Measurements from ENCODE around the gene RIPOR3. TPM values are rescaled to one million over a fixed set of nuclear protein-coding genes. Genes with fewer than 3 reads are reported as not detected.

RIPOR3 gene
- total and polyA plus RNA-seq, 9 of the 15 experiments (the other 6 are each of a cell fraction or from before 2014, with no cell fraction given), result 3.3 to 62.7 (median 21.4) TPM

DNA sequence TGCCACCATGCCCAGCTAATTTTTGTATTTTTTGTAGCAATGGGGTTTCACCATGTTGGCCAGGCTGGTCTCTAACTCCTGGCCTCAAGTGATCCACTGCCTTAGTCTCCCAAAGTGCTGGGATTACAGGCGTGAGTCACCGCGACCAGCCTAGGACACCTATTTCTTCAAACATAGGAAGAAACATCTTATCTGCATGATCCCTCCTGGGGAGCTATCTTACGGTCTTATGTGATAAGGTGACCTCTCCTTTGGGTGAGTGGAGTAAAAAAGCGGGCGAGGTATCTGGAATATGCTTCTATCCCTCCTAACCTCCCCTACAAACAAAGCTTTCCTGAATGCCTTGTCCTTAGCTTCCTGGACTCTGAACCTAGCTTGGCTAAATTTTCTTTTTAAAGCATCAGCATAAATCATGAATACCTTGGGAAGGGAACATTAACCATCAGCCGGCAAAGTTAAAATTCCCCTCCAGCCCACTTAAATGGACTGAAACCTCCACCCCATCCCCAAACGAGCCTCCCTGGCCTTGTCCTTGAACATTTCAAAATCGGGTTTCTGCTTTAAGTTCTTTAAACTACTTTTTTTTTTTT lies 24.5 kb downstream of the RIPOR3 start (continued):
- TF ChIP-seq, protein P1, sequence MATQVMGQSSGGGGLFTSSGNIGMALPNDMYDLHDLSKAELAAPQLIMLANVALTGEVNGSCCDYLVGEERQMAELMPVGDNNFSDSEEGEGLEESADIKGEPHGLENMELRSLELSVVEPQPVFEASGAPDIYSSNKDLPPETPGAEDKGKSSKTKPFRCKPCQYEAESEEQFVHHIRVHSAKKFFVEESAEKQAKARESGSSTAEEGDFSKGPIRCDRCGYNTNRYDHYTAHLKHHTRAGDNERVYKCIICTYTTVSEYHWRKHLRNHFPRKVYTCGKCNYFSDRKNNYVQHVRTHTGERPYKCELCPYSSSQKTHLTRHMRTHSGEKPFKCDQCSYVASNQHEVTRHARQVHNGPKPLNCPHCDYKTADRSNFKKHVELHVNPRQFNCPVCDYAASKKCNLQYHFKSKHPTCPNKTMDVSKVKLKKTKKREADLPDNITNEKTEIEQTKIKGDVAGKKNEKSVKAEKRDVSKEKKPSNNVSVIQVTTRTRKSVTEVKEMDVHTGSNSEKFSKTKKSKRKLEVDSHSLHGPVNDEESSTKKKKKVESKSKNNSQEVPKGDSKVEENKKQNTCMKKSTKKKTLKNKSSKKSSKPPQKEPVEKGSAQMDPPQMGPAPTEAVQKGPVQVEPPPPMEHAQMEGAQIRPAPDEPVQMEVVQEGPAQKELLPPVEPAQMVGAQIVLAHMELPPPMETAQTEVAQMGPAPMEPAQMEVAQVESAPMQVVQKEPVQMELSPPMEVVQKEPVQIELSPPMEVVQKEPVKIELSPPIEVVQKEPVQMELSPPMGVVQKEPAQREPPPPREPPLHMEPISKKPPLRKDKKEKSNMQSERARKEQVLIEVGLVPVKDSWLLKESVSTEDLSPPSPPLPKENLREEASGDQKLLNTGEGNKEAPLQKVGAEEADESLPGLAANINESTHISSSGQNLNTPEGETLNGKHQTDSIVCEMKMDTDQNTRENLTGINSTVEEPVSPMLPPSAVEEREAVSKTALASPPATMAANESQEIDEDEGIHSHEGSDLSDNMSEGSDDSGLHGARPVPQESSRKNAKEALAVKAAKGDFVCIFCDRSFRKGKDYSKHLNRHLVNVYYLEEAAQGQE (IDR thresholded peaks at IDR 0.05; ENCODE audit: borderline replicate concordance), result peak; percentile 22; the same call in 1 of the 2 replicates
- TF ChIP-seq, protein P1 (CRISPR knock-in tag; IDR thresholded peaks at IDR 0.05; ENCODE audit: low read depth), result no peak
- TF ChIP-seq BDP1 (IDR thresholded peaks at IDR 0.05; ENCODE audit: insufficient read depth, insufficient read length) (no peak), KHSRP (IDR thresholded peaks at IDR 0.05) (no peak), GTF2A2 (tag; IDR thresholded peaks at IDR 0.05) (no peak), SP1 (CRISPR knock-in tag; IDR thresholded peaks at IDR 0.05) (no peak), RCOR1 (IDR thresholded peaks at IDR 0.05; ENCODE audit: borderline replicate concordance in 1 of 2, low read depth in 2 of 2, low read length in 2 of 2) (peak in 1 of 2 experiments; percentile 29; a peak in 1 of 4 replicates), ZNF583 (CRISPR knock-in tag; IDR thresholded peaks at IDR 0.05) (no peak), POLR3A (IDR thresholded peaks at IDR 0.05; ENCODE audit: borderline replicate concordance, extremely low read depth, insufficient read depth, insufficient read length) (no peak), SAFB (IDR thresholded peaks at IDR 0.05; ENCODE audit: borderline replicate concordance, low read depth, low read length) (no peak), CCNT2 (IDR thresholded peaks at IDR 0.05; ENCODE audit: borderline replicate concordance, extremely low read depth, insufficient read length, low read depth, low read length) (peak; percentile 29), ZKSCAN3 (CRISPR knock-in tag; IDR thresholded peaks at IDR 0.05) (no peak)
- TF ChIP-seq, protein P2, sequence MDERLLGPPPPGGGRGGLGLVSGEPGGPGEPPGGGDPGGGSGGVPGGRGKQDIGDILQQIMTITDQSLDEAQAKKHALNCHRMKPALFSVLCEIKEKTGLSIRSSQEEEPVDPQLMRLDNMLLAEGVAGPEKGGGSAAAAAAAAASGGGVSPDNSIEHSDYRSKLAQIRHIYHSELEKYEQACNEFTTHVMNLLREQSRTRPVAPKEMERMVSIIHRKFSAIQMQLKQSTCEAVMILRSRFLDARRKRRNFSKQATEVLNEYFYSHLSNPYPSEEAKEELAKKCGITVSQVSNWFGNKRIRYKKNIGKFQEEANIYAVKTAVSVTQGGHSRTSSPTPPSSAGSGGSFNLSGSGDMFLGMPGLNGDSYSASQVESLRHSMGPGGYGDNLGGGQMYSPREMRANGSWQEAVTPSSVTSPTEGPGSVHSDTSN (CRISPR knock-in tag; IDR thresholded peaks at IDR 0.05; ENCODE audit: low read depth), result no peak
- TF ChIP-seq, protein P2 (tag; conservative IDR thresholded peaks at IDR 0.05; ENCODE audit: low read depth), result no peak
- TF ChIP-seq, protein P3, sequence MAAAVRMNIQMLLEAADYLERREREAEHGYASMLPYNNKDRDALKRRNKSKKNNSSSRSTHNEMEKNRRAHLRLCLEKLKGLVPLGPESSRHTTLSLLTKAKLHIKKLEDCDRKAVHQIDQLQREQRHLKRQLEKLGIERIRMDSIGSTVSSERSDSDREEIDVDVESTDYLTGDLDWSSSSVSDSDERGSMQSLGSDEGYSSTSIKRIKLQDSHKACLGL (CRISPR knock-in tag; IDR thresholded peaks at IDR 0.05; ENCODE audit: borderline replicate concordance, poor library complexity, severe bottlenecking), result no peak

All from K562 (cell line).